HG02943 (cell line): ENCODE measurements around the gene SMNDC1.

Experiments used
- ATAC-seq: cut with Tn5 transposase; IDR thresholded peaks from one replicate; pipeline ENCODE4 v1.9.1; 2021; ENCODE audit warnings: mild to moderate bottlenecking, low read depth, moderate library complexity; ENCODE audit not compliant: unreplicated experiment

The SMNDC1 gene

DNA sequence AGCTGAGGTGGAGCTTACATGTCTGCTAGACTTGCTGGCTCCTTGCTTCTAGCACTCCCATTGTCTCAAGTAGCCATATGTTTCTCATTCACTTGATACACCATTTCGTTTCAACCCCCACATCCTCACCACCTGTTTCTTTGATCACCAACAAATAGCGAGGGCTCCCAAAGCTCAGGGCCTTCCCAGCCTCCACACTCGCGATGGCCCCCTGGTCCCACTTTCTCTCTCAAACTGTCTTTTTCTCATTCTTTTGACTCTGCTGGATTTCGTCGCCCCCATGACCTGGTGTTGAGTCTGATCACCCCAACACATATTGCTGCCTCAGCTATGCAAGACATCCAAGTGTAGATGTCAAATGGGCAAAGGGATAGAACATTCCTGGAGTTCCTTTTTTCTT lies 26.0 kb upstream of the SMNDC1 start:
- no peak for ATAC-seq

DNA sequence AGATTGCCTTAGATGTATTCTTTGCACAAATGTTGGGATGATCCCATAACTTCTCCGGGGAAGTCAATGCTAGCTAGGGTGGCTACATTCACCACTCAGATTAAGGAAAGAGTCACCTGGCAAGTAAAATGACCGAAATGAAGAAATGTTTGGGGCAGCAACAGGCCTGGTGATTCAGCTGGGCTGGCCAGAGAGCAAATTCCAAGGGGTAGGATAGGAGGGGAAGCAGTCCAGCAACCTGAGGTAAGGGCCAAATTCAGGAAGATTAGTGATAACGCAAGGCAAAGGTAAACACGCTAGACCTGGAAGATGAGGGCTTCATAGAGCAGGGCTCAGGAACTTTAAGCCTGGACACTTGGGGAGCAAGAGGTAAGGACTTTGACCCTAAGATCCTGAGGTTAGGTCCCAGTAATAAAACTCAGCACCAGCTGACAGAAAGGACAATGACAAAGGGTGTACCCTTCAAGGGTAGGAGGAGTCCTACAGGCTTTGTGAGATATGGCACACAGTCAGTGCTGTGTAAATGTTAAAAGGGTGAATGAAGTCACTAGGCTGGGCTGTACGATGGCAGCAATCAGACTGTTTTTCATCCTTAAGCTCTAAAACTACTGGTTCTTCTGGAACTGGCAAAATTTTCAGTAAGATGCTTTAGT lies 22.7 kb upstream of the SMNDC1 start:
- no peak for ATAC-seq

- no peak for ATAC-seq
Observed at GRCh38 chr10:110326351-110327032, 21.8 kb upstream of the SMNDC1 start.

DNA sequence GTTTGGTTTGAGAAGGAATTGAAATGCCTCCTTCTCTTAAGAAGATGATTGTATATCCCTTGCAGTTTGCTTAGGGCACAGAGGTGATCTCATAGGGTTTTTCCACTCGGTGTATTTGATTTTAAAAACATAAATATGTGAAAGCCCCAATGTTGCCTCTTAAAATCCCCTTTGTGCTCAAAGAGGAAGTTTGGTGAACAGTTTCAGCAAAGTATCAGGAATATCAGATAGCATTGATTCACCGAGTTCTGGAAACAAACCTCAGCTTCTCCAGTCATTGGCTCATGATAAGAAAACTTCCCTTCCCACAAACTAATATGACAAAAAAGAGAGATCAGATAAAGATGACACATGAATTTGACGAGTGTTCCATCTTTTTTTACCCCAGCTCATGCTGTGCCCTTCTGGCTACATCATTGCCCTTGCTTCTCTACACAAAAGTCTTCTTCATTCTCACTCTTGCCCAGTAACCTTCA lies 20.1 kb upstream of the SMNDC1 start:
- ATAC-seq = no peak

DNA sequence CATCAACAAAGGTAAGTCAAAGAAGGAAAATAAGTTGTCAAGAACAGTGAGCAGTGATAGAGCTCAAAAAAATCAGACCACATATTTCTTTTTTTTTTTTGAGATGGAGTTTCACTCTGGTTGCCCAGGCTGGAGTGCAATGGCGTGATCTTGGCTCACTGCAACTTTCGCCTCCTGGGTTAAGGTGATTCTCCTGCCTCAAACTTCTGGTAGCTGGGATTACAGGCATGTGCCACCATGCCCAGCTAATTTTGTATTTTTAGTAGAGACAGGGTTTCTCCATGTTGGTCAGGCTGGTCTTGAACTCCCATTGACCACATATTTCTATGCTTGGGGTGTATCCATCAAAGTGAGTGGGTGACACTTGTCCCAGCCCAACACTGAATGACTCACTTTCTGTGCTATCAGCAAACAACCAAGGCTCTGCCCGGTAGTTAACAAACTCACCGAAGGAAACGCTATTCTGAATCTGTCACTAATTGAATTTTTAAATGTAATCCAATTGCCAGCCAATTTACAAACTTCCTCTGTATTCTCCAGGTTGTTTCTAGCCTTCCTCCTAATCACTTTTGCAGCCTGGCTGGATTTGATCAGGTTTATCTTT lies 19.6 kb upstream of the SMNDC1 start:
- no peak for ATAC-seq

- ATAC-seq = no peak
Observed at GRCh38 chr10:110323503-110323902, 18.8 kb upstream of the SMNDC1 start.

DNA sequence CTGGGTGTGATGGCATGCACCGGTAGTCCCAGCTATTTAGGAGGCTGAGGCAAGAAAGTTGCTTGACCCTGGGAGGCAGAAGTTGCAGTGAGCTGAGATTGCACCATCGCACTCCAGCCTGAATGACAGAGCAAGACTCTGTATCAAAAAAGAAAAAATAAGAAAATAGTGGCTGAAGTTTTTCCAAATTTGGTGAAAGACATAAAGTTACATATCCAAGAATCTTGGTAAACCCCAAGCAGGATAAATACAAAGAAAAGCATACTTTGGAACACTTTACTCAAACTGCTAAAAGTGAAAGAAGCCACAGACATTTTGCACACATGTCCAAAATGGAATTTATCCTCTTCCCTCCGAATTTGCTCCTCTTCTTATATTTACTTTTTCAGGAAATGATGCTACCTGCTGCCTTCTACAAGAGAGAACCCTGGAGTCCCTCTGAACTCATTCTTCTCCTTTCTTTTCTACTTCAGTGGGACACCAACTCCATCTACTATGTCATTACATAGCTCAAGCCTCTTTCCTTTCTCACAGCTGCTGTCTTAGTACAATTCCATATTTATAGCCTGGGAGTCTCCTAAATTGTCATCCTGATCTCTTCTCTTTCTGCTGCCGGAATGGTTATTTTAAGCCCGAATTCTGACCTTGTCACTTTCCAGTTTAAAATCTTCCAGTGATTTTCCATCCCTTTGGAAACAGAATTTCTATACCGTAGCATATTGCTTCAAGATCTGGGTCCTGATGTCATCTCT lies 17.3 kb upstream of the SMNDC1 start:
- ATAC-seq = no peak

- ATAC-seq = no peak
Observed at GRCh38 chr10:110317866-110318850, 13.4 kb upstream of the SMNDC1 start.

GRCh38 chr10:110313674-110314073 lies 9.0 kb upstream of the SMNDC1 start:
- ATAC-seq = no peak

DNA sequence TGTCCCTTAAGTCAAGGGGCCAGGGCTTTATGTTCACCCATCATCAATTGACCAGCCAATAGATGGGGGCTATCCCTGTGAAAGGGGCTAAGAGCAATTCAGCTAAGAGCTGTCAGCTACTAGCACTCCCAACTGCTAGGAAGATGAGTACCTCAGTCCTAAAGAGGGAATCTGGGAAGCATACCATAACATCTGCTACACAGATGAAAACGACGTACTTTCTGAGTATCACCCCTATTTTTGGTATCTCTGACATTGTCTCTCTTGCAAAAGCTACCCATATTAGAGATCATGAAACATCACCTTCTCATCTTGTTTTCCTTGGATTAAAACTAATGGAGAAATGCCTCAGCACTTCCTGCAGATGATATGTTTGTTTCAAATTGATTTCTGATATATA lies 7.5 kb upstream of the SMNDC1 start:
- ATAC-seq = no peak

GRCh38 chr10:110311357-110311949 lies 6.7 kb upstream of the SMNDC1 start:
- ATAC-seq = no peak

DNA sequence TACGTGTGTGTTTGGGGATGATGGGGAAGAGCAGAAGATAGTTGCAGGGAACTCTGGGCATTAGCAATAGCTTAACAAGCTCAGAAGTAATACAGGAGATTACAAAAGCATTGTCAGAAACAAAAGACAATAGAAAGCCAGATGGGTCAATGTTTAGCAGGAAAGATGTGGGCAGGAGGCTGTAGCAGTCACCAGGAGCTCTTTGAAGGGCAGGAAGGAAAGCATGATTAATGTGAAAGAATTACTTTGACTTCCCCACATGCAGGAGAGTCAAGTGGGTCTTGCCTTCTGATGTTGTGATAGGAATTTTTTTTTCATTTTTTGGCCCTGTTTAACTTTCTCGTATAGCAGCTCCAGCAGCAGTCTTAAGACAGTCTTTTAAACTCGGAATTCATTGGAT lies 6.0 kb upstream of the SMNDC1 start:
- ATAC-seq = no peak

DNA sequence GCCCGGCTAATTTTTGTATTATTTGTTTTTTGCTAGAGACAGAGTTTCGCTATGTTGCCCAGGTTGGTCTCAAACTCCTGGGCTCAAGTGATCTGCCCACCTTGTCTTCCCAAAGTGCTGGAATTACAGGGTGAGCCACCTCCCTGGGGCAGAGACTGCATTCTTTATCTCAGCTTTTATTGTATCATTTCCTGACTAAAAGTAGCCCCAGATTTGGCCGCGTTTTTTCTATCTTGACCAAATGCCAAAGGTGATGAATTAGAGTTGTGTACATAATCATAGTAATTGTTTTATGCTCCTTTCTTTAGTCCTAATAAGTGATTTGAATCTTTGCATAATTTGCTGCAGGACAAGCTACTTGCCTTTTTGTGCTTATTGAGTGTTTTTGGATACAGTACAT lies 3.1 kb upstream of the SMNDC1 start:
- no peak for ATAC-seq

- no peak for ATAC-seq
Observed at GRCh38 chr10:110306452-110306768, 1.7 kb upstream of the SMNDC1 start.

DNA sequence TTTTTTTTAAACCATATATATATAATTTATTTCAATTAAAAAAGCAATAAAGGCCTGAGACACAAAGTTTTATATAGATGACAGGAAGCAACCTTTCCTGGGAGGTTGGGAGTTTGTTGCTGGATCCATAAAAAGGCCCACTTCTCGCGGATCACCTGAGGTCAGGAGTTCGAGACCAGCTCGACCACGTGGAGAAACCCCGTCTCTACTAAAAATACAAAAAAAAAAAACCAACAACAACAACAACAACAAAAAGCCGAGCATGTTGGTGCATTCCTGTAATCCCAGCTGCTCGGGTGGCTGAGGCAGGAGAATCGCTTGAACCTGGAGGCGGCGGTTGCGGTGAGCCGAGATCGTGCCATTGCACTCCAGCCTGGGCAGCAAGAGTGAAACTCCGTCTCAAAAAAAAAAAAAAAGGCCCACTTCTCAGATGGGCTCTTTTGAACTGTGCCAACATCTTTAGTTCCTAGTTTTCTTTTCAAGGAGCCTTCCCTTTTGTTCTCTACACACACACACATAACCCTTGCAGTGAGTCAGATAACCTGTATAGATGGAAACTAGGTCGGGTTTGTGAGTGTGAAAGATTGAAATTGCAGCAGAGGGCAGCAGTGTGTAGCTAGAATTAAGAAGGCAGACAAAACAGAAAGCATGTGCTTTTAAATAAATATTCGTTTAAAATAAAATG lies 1.2 kb upstream of the SMNDC1 start:
- ATAC-seq = peak; percentile 40

DNA sequence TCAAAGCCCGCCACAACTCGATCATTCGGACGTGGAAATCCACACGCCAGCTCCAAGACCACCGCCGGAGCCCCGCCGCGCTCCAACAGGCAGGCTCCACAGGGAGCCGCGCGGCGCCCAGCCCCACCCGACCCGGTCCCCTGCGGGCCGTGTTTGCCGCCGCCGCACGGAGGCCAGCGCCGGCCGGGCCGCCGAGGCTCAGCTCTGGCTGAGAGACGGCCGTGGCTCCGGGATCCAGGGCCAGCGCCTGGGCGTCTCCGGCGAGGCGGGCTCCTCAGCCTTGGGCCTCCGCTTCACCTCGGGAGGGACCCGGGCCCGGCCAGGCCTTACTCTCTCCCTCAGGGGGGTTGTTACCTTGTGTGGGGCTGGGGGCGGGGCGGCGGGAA lies 333 bp downstream of the SMNDC1 start:
- peak; percentile 40 for ATAC-seq

DNA sequence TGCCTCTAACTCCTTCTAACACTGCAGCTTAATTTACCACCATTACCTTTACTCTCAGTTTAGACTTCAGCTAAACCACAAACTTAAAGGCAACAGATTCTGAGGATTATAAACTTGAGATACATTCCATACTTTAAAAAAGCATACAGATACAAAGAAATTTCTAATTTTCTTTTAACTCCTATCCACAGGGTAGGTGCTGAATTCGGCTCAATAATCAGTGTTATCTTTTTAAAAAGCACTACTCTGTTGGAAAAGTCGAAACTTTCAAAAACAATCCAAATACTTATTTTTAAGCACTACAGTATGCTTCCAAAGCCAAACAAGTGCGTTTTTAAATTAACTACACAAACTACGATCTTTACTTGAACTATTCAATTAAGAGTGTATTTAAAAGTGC lies 1.0 kb downstream of the SMNDC1 start:
- ATAC-seq = no peak

DNA sequence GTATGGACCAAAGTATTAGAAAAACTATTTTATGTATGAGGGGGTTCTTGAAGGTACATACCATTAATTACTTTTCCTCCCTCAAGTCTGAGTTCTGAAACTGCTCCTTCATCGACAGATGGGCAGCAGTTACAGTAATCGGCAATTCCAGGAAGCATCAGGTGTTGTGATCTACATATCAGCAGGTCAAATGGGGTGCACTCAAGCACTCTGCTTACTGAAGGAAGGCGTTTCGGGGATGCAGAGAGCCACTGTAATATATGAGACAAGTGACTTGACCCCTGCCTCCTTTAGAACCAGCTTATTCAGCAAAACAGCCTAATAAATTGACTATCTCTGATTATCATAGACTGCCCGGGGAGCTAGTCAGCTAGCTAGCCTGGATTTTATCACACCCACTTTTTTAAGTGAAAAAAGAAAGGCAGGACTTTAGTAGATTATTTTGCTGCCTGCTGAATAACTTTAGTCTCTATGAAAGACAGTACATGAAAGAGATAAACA lies 4.2 kb downstream of the SMNDC1 start:
- ATAC-seq = no peak

GRCh38 chr10:110296966-110297365 lies 7.8 kb downstream of the SMNDC1 start:
- ATAC-seq = no peak
